NCI-H1092 (cell line): ENCODE results near the gene GPR137B.
"Not testable (repeated sequence)": the region's sequence is repeated elsewhere in the genome, so short reads cannot be mapped to it uniquely, and the experiment has no call there.

Source experiments
- DNase-seq: peaks from one replicate; lab custom pipeline; 2025; lab: John Stamatoyannopoulos, UW

The GPR137B gene

GRCh38 chr1:236161755-236162154 is 19.4 kb downstream of the GPR137B start:
- not testable (repeated sequence) for DNase-seq

GRCh38 chr1:236163463-236164153 is 21.3 kb downstream of the GPR137B start:
- no peak for DNase-seq

DNA sequence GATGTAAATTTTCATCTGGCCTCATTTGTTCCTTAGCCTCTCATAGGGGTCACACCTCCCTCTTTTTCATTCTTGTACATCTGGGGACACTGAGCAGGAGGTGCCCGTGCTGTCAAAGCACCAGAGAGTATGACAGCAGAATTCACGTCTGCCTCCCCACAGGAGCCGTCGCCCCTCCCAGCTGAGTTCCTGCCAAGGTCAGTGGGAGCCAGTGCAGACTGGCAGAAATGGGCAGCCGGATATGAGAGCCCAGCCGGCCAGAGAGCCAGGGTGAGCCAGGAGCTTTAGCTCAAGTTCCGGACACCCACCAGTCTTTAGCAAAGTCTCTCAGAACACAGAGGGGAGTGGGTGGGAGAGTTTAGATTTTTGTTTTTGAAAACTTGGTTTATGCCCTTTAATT is 21.9 kb downstream of the GPR137B start:
- no peak for DNase-seq

- no peak for DNase-seq
Measured at GRCh38 chr1:236165238-236165981, 23.1 kb downstream of the GPR137B start.

DNA sequence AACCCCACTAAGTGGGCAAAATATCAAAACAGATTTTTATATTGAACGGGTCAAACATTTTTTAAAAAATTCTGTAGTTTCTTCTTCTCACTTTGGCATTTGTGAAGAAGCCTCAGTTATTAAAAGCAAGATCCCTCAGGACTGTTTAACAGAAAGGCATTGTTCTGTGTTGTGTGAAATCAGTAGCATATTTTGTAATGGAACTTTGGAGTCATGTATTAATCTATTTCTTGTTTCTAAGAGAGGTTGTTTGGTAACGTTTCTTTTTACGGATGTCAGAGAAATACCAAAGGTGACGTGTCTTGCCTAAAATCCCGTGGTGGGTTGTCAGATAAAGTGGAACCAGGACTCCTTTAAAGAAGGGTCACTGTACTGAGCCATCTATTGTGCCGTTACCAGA is 23.7 kb downstream of the GPR137B start:
- no peak for DNase-seq

- DNase-seq: no peak
Measured at GRCh38 chr1:236167154-236167553, 24.8 kb downstream of the GPR137B start.

DNA sequence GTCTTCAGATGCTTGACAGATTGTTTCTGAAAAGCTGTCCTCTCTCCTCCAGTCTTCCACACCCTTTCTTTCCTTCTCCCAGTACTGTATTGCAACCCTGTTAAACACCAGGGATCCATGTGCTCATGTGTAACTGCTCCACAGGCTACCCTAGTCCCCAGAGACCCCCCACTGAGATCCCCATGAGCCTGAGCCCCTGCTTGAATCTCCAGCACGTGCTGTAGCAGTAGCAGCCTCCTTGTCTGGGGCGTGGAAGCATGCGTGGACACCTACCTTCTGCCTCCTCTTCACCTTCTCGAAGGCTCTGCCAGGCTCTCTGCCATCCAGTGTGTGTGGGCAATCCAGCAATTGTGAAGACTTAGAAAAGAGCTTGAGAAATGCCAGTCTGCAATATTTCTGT is 25.2 kb downstream of the GPR137B start:
- no peak for DNase-seq

- DNase-seq: no peak
Measured at GRCh38 chr1:236168716-236169429, 26.5 kb downstream of the GPR137B start.

DNA sequence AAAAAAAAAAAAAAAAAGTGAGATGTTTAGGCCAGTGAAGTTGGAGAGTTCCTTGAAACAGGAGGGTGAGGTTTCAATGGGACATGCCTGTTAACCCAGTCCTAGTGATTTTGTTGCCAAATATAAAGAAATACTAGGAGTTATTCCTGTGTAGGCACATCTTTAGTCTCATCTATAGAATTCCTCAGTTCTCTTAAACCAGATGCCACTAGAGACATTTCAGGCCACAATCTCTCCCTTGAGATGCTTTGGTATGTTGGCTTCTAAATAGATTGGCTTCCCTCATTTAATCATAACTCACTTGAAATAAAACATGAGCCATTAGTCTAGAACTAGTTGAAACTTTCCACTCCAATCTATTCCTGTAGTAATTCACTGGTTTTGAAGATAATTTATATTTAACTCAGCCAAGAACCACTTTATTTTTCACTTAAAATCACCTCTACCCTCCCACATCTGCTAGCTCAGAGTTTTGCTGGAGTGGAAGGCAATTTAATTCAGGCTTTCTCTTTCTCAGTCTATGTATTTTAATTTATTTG is 29.8 kb downstream of the GPR137B start:
- no peak for DNase-seq

- DNase-seq: no peak
Measured at GRCh38 chr1:236173174-236173767, 30.9 kb downstream of the GPR137B start.

- DNase-seq: no peak
Measured at GRCh38 chr1:236175642-236176336, 33.5 kb downstream of the GPR137B start.

- DNase-seq: no peak
Measured at GRCh38 chr1:236176337-236177336, 34.3 kb downstream of the GPR137B start.

DNA sequence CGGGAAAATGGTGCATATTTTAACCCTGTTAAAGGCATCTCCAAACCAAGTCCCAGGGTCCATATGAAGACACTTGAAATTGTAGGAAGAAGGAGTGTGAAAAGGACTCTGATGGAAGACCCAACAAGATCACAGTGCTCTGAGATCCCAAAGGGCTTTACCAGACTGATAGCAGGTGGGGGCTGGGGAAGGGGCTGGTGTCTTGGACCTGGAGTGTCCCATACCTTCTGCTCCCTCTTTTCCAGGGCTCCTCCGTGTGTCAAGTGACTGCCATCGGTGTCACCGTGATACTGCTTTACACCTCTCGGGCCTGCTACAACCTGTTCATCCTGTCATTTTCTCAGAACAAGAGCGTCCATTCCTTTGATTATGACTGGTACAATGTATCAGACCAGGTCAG is 37.3 kb downstream of the GPR137B start:
- no peak for DNase-seq

GRCh38 chr1:236181059-236181458 is 38.7 kb downstream of the GPR137B start:
- no peak for DNase-seq

DNA sequence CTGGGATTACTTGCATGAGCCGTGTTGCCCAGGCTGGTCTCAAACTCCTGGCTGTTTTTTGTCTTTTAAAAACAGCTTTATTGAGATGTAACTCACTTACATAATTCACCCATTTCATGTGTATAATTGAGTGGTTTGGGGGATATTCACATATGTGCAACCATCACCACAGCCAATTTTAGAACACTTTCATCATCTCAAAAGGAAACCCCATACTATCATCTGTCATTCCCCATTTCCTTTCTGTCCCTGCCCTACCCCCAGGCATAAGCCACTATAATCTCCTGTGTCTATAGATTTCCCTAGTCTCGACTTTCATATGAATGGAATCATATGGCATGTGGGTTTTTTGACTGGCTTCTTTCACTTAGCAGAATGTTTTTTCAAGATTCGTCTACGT is 43.3 kb downstream of the GPR137B start:
- no peak for DNase-seq

DNA sequence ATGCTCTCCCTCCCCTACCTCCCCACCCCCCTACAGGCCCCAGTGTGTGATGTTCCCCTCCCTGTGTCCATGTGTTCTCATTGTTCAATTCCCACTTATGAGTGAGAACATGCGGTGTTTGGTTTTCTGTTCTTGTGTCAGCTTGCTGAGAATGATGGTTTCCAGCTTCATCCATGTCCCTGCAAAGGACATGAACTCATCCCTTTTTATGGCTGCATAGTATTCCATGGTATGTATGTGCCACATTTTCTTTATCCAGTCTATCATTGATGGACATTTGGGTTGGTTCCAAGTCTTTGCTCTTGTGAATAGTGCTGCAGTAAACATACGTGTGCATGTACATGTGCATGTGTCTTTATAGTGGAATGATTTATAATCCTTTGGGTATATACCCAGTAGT is 44.1 kb downstream of the GPR137B start:
- not testable (repeated sequence) for DNase-seq

DNA sequence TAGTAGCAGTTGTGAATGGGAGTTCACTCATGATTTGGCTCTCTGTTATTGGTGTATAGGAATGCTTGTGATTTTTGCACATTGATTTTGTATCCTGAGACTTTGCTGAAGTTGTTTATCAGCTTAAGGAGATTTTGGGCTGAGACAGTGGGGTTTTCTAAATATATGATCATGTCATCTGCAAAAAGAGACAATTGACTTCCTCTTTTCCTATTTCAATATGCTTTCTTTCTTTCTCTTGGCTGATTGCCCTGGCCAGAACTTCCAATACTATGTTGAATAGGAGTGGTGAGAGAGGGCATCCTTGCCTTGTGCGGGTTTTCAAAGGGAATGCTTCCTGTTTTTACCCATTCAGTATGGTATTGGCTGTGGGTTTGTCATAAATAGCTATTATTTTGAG is 45.7 kb downstream of the GPR137B start:
- not testable (repeated sequence) for DNase-seq

DNA sequence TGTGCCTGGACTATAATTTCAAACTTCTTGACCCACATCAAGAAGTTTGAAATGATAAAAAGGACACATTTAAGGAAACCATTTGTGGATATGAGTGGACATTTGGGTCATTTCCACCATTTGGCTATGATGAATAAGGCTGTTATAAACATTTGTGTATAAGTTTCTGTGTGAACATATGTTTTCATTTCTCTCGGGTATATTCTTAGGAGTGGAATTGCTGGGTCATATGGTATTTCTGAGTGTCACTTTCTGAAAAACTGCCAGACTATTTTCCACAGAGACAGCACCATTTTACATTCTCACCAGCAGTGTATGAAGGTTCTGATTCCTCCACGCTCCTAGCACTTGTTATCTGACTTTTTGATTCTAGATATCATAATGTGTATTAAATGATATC is 50.8 kb downstream of the GPR137B start:
- DNase-seq: no peak

GRCh38 chr1:236200925-236201324 is 58.6 kb downstream of the GPR137B start:
- DNase-seq: no peak

- DNase-seq: no peak
Measured at GRCh38 chr1:236201786-236202185, 59.4 kb downstream of the GPR137B start.
